ENCODE data around the gene FBXL3.
A peak's percentile ranks its signal among the peaks of the same experiment; 100 is the strongest.
"Not testable (repeated sequence)": the region's sequence is repeated elsewhere in the genome, so short reads cannot be mapped to it uniquely, and the experiment has no call there.

FBXL3 gene

GRCh38 chr13:77022341-77022740 lies 4.6 kb downstream of the FBXL3 start:
- no peak for DNase-seq

DNA sequence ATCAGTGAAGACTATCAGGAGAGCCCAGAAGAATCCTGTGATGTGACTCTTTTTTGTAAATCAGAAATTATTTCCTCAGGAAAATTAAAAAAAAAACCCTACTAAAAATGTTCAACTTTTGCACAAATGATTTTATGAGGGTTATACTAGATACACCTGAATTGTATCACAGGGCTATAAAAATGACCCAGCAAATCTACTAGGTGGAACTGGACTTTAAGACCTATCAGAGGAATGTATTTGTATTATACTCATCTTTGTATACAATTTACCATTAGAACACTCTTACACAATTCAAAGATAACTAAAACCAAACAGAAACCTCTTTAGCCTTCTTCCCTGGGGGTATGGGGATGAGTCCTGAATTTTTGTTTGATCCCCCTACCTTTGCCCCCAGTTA lies 7.2 kb downstream of the FBXL3 start:
- DNase-seq: no peak

GRCh38 chr13:77016888-77017623 lies 9.9 kb downstream of the FBXL3 start:
- no peak for DNase-seq

DNA sequence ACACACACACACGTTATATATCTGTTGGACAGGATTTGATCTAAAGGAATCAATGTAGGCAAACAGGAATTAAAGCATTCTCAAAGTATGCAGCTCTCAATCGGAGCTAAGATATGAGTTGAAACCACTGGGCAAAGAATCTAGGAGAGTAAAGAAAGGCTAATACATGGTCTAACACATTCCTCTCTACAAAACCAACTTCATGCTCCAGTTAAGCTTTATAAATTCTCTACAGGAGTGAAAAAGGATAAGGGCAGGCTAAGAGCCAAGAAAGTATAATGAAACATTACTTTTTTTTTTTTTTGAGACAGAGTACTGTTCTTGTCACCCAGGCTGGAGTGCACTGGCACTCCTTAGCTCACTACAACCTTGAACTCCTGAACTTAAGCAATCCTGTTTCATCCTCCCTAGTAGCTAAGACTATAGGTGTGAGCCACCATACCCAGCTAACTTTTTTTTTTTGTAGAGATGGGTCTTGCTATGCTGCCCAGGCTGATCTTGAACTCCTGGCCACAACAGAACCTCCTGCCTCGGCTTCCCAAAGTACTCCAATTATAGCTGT lies 10.6 kb downstream of the FBXL3 start:
- DNase-seq: no peak

- DNase-seq: no peak
Measured at GRCh38 chr13:77014906-77015685, 11.9 kb downstream of the FBXL3 start.

DNA sequence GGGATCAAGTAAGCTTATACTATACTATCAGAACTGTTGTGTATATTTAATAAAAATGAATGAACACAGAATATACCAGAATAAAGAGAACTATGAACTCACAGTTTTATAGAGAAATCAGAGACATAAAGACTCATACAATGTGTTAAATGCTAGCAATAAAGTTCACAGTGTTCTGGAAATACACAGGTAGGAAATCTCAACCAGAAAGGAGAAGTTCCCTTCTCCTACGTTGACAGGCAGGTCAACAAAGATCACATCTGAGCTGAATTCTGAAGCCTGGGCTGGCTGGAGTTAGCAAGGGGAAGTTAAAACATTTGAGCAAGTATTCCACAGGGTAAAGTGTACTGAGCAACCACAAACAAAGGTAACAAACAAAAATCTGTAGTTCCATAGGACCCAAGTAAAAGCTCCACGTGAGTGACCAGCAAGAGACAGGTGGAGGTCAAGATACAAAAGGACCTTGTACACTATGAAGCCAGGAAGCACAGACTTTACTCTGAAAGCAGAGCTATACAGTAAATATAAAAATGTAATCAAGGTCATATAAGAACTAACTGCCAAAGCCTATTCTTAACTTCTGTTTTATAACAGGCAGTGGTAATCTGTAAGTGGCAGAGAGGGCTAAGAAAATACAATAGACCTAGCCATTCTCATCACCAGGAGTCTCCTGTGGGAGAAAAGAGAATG lies 13.0 kb downstream of the FBXL3 start:
- no peak for DNase-seq

GRCh38 chr13:77009719-77010118 lies 17.2 kb downstream of the FBXL3 start:
- DNase-seq: not testable (repeated sequence)

GRCh38 chr13:77009011-77009410 lies 17.9 kb downstream of the FBXL3 start:
- DNase-seq: no peak

GRCh38 chr13:77008337-77008736 lies 18.6 kb downstream of the FBXL3 start:
- not testable (repeated sequence) for DNase-seq

DNA sequence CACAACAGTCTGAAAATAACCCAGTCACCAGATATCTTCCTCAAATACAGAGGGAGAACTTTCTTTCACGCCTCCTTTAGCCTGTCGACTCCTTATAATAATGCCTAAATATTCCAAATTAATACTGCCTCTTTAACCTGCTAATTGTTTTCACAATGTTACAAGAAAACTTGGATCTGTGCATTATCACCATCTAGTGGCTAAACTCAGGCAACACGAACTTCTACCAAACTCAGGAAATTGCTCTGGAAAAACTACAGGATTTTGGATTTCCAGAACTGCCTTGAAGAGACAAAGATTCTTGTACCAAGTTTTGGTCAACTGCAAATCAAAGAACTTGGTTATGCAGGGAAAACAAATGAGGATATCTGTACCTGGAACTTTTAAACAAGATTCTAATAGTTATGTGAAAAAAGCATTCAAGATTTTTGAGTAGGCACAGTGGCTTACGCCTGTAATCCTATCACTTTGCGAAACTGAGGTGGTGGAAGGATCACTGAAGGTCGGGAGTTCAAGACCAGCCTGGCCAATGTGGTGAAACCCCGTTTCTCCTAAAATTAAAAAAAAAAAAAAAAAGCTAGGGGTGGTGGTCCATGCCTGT lies 24.3 kb downstream of the FBXL3 start:
- peak; percentile 56 to 71 for DNase-seq

- DNase-seq: no peak
Measured at GRCh38 chr13:77001963-77002587, 24.9 kb downstream of the FBXL3 start.

DNA sequence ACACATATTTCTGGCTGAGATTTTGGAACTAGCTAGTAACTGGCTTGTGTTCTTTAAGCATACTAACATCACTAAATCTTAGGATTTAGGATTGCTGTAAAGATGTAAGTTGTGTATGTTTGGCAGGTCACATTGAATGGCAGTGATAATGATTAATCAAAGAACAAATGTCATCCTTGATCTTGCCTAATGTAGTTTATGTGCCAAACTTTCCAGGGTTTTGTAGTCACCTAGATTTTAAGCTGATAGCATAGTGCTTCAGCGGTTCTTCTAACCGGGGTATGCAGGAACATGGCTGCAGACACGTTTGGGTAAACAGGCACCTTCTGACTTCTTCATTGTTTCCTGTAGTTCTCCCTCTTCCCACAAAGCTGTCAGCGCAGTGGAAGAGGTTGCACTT lies 25.4 kb downstream of the FBXL3 start:
- no peak for DNase-seq

DNA sequence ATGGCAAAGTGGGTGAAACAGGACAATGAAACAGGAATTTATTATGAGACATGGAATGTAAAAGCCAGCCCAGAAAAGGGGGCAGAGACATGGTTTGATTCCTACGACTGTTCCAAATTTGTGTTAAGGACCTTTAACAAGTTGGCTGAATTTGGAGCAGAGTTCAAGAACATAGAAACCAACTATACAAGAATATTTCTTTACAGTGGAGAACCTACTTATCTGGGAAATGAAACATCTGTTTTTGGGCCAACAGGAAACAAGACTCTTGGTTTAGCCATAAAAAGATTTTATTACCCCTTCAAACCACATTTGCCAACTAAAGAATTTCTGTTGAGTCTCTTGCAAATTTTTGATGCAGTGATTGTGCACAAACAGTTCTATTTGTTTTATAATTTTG lies 26.5 kb downstream of the FBXL3 start:
- DNase-seq: no peak

DNA sequence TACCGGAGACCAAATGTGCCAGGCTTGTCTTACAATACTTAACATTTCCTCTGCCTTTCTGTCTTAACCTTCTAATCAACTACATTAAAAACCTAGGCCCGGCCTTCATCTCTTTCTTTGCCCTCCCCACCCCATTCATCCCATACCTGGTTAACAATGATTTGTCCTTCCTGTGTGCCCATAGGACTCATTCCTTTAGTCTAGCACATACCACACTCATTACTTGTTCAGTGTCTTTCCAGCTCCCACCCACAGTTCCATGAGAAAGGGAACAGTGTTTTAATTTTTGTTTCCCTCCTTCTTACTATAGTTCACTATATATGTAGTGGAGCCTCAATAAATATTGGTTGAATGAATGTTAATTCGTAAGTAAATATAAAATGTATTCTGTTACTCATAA lies 32.7 kb downstream of the FBXL3 start:
- DNase-seq: no peak

- DNase-seq: no peak
Measured at GRCh38 chr13:76993473-76993872, 33.5 kb downstream of the FBXL3 start.

DNA sequence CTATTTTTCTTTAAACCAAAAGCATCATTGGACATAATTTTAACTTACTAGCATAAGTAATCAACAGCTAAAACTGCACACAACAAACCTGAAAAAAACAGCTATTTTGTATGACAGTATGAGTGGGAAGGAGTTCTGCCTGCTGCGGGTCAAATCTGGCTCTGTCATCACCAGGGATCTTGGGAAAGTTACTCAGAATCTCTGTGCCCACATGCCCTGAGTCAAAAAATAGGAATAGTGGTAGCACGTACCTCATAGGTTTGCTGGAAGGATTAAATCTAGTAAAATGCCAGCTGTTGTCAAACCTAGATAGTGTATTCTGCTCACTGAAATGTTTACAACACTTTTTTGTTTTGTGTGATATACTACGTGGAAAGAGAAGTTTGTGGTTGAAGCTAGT lies 33.9 kb downstream of the FBXL3 start:
- DNase-seq: no peak

GRCh38 chr13:76992548-76993001 lies 34.4 kb downstream of the FBXL3 start:
- DNase-seq: no peak

- DNase-seq: peak; percentile 88 to 95
Measured at GRCh38 chr13:76991796-76992547, 35.0 kb downstream of the FBXL3 start, which contains the start of gene CLN5. CLN5 (plus strand) TSS chr13:76992081; CDS start chr13:76992099, 18 bp downstream.

DNA sequence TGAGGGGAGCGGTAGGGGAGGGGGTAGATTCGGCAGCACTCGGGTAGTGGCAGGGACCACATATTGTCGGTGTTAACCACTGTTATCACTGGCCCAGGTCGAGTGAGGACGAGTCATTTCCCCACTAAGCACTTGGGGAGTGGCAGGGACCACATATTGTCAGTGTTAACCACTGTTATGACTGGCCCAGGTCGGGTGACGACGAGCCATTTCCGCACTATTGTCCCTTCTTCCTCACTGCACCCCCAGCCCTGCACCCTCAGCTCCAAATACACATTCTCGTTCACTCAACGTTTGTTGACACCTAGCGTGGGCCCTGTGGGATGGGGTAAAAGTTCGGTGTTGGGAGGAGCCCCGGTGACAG lies 35.5 kb downstream of the FBXL3 start:
- DNase-seq: no peak

DNA sequence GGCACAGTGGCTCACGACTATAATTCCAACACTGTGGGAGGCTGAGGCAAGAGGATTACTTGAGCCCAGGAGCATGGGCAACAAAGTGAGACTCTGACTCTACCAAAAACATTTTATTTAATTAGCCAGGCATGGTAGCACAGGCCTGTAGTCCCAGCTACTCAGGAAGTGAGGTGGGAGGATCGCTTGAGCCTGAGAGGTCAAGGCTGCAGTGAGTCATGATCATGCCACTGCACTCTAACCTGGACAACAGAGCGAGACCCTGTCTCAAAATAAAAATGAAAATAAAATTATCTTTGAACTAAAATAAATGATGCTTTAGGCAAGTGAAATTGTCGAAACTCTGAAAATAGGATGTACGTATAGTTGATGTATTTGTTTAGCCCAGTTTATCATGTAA lies 43.3 kb downstream of the FBXL3 start:
- DNase-seq: no peak

- no peak for DNase-seq
Measured at GRCh38 chr13:76982061-76982460, 44.9 kb downstream of the FBXL3 start.

Measured in Kasumi-1 (cell line).